Posterior cingulate gyrus (tissue), 11 donors: Measurements from ENCODE around the gene OSGEPL1.
"Not testable (repeated sequence)": the region's sequence is repeated elsewhere in the genome, so short reads cannot be mapped to it uniquely, and the experiment has no call there.

Experiments used
- DNase-seq, 10 donors: peaks; one replicate each; pipeline versions ENCODE4 v3.0.0 to v3.0.0-alpha.2; 2020 to 2021; ENCODE audit warnings: mixed read lengths in 3 of 10
- intact Hi-C: fragments of 100-400 bp; cut with DNase I; formaldehyde crosslinking; loops from one replicate; pipeline ENCODE4 v1.15.1; 2023

OSGEPL1 gene

GRCh38 chr2:189756311-189756952 is 6.2 kb downstream of the OSGEPL1 start:
- intact Hi-C loops, result no loop called here
- DNase-seq, result no peak

- DNase-seq, result no peak
- intact Hi-C loops, result no loop called here
These were observed 11.4 kb downstream of the OSGEPL1 start for GRCh38 chr2:189751080-189751658.

- intact Hi-C loops, result no loop called here
- DNase-seq, result no peak
These were observed 33.2 kb downstream of the OSGEPL1 start for GRCh38 chr2:189729430-189729829.

- intact Hi-C loops, result no loop called here
- DNase-seq, result no peak
These were observed 35.7 kb downstream of the OSGEPL1 start for GRCh38 chr2:189726849-189727248.

- intact Hi-C loops, result no loop called here
- DNase-seq, result no peak
These were observed 36.3 kb downstream of the OSGEPL1 start for GRCh38 chr2:189726271-189726670.

- intact Hi-C loops, result no loop called here
- DNase-seq, result no peak
These were observed 39.4 kb downstream of the OSGEPL1 start for GRCh38 chr2:189723192-189723591.

- intact Hi-C loops, result no loop called here
- DNase-seq, result no peak
These were observed 43.0 kb downstream of the OSGEPL1 start for GRCh38 chr2:189719571-189719970.

- intact Hi-C loops, DNase-seq: not testable (repeated sequence)
These were observed 45.0 kb downstream of the OSGEPL1 start for GRCh38 chr2:189717593-189717992.

- intact Hi-C loops, result no loop called here
- DNase-seq, result no peak
These were observed 52.9 kb downstream of the OSGEPL1 start for GRCh38 chr2:189709501-189710221.

GRCh38 chr2:189702071-189702470 is 60.5 kb downstream of the OSGEPL1 start:
- intact Hi-C loops, result no loop called here
- no peak for DNase-seq

GRCh38 chr2:189700681-189701080 is 61.9 kb downstream of the OSGEPL1 start:
- intact Hi-C loops, result no loop called here
- DNase-seq, result no peak

GRCh38 chr2:189698020-189698887 is 64.3 kb downstream of the OSGEPL1 start:
- intact Hi-C loops, result loop anchor here (1.0 kb wide), 1 partner anchor 37 kb away; the partner anchor contains the start of gene ASNSD1
- peak in 1 of 10 donors; percentile 15 for DNase-seq
